Loucy (cell line): ENCODE data around the gene KICS2.

Experiments used
- H2AFZ ChIP-seq: fragments of 200-600 bp; sonication (generic); 2 replicates; pipeline ENCODE4 v1.6.0; 2016; ENCODE audit warnings: antibody characterized with exemption, mild to moderate bottlenecking, low read length, moderate library complexity
- H3F3A ChIP-seq: fragments of 200-600 bp; 2 replicates; pipeline ENCODE4 v1.6.0; 2016; ENCODE audit warnings: antibody characterized with exemption, low read depth, mild to moderate bottlenecking
- H3K27me3 ChIP-seq: fragments of 200-600 bp; sonication (generic); 2 replicates; pipeline ENCODE4 v1.6.1; 2014; ENCODE audit warnings: low read length, mild to moderate bottlenecking; ENCODE audit not compliant: insufficient read depth, poor library complexity, severe bottlenecking
- H3K36me3 ChIP-seq: fragments of 200-600 bp; sonication (generic); 2 replicates; pipeline ENCODE4 v1.6.1; 2016; ENCODE audit warnings: low read length; ENCODE audit not compliant: insufficient read depth
- H3K4me1 ChIP-seq: fragments of 200-600 bp; sonication (generic); 2 replicates; pipeline ENCODE4 v1.5.1; 2014; ENCODE audit warnings: low read length, mild to moderate bottlenecking; ENCODE audit not compliant: insufficient read depth, poor library complexity, severe bottlenecking
- H3K4me2 ChIP-seq: fragments of 200-600 bp; sonication (generic); 2 replicates; pipeline ENCODE4 v1.6.0; 2014; ENCODE audit warnings: antibody characterized with exemption, low read length, low read depth, mild to moderate bottlenecking; ENCODE audit not compliant: poor library complexity, severe bottlenecking
- H3K4me3 ChIP-seq: fragments of 200-600 bp; sonication (generic); 2 replicates; pipeline ENCODE4 v1.5.1; 2014; ENCODE audit warnings: low read length, mild to moderate bottlenecking, mixed read lengths; ENCODE audit not compliant: poor library complexity, severe bottlenecking
- H3K79me2 ChIP-seq: fragments of 200-600 bp; sonication (generic); 2 replicates; pipeline ENCODE4 v1.6.1; 2014; ENCODE audit warnings: low read length; ENCODE audit not compliant: insufficient read depth
- H3K9ac ChIP-seq: fragments of 200-600 bp; sonication (generic); 2 replicates; pipeline ENCODE4 v1.6.0; 2014; ENCODE audit warnings: mild to moderate bottlenecking, low read depth, low read length, moderate library complexity; ENCODE audit not compliant: poor library complexity, severe bottlenecking
- H3K9me2 ChIP-seq: fragments of 200-600 bp; sonication (generic); replicated peaks from 2 replicates; pipeline ENCODE4 v1.6.1; 2016; ENCODE audit warnings: low read depth, low read length, mixed read lengths
- H3K9me3 ChIP-seq: fragments of 200-600 bp; sonication (generic); 2 replicates; pipeline ENCODE4 v1.6.1; 2014; ENCODE audit warnings: mild to moderate bottlenecking, antibody characterized with exemption, low read length, low read depth; ENCODE audit not compliant: insufficient read depth
- H4K20me1 ChIP-seq: fragments of 200-600 bp; sonication (generic); 2 replicates; pipeline ENCODE4 v1.6.0; 2014; ENCODE audit warnings: antibody characterized with exemption, low read length, mild to moderate bottlenecking; ENCODE audit not compliant: insufficient read depth, poor library complexity, severe bottlenecking
- CTCF ChIP-seq: fragments of 200-600 bp; sonication (generic); conservative IDR thresholded peaks from 2 replicates; pipeline ENCODE4 v1.5.1; 2014; ENCODE audit warnings: mild to moderate bottlenecking, antibody characterized with exemption, low read length
- EZH2phosphoT487 ChIP-seq: fragments of 200-600 bp; IDR thresholded peaks from 2 replicates; pipeline ENCODE4 v1.6.1; 2018; ENCODE audit warnings: antibody characterized with exemption, mild to moderate bottlenecking, moderate library complexity, borderline replicate concordance

Gene KICS2

GRCh38 chr12:64190140-64190539, 32.0 kb downstream of the KICS2 start:
- Histone ChIP-seq H3K4me2 (no peak overlapping the region), H3K4me1 (no peaks in the 10 kb centered on the region), H3F3A (no peaks in the 10 kb centered on the region), H4K20me1 (no peaks in the 10 kb centered on the region), H3K27me3 (no peaks in the 10 kb centered on the region), H3K4me3 (no peak overlapping the region), H2AFZ (no peak overlapping the region), H3K9me3 (no peaks in the 10 kb centered on the region), H3K79me2 (no peaks in the 10 kb centered on the region), H3K36me3 (peaks cover 14% of the 10 kb centered on the region; the same call in 1 of the 2 replicates), H3K9me2 (no peaks in the 10 kb centered on the region), H3K9ac (no peak overlapping the region)
- TF ChIP-seq CTCF (no peak), EZH2phosphoT487 (no peak)

- Histone ChIP-seq H3K9ac (no peak overlapping the region), H4K20me1 (no peaks in the 10 kb centered on the region), H3K36me3 (peaks cover 14% of the 10 kb centered on the region; the same call in 1 of the 2 replicates), H3K27me3 (no peaks in the 10 kb centered on the region), H3K79me2 (no peaks in the 10 kb centered on the region), H3F3A (no peaks in the 10 kb centered on the region), H3K4me3 (no peak overlapping the region), H2AFZ (no peak overlapping the region), H3K4me2 (no peak overlapping the region), H3K9me2 (no peaks in the 10 kb centered on the region), H3K4me1 (no peaks in the 10 kb centered on the region), H3K9me3 (no peaks in the 10 kb centered on the region)
- TF ChIP-seq CTCF, result no peak
Observed at GRCh38 chr12:64189530-64189929, 32.6 kb downstream of the KICS2 start.

- Histone ChIP-seq H3K9ac (no peak overlapping the region), H3K36me3 (peaks cover 4% of the 10 kb centered on the region; the same call in 1 of the 2 replicates), H3K9me3 (no peaks in the 10 kb centered on the region), H3K4me2 (no peak overlapping the region), H3K4me3 (no peak overlapping the region), H3K9me2 (no peaks in the 10 kb centered on the region), H4K20me1 (no peaks in the 10 kb centered on the region), H3K4me1 (no peaks in the 10 kb centered on the region), H3K79me2 (no peaks in the 10 kb centered on the region), H3K27me3 (no peaks in the 10 kb centered on the region), H2AFZ (no peak overlapping the region), H3F3A (no peaks in the 10 kb centered on the region)
- TF ChIP-seq EZH2phosphoT487 (no peak), CTCF (no peak)
Observed at GRCh38 chr12:64187794-64188193, 34.3 kb downstream of the KICS2 start.
